ENCODE results near the gene PCYT1A. TPM values are rescaled to one million over a fixed set of nuclear protein-coding genes. Genes with fewer than 3 reads are reported as not detected.
"Not testable (repeated sequence)": the region's sequence is repeated elsewhere in the genome, so short reads cannot be mapped to it uniquely, and the experiment has no call there.

PCYT1A gene
- total RNA-seq, 1 experiment from 2014 or later, result 63.7 TPM

GRCh38 chr3:196208942-196209695 lies 78.4 kb downstream of the PCYT1A start:
- H3K36me3 ChIP-seq, result no peaks in the 10 kb centered on the region
- H3K4me3 ChIP-seq, result no peak overlapping the region
- DNase-seq (ENCODE audit: low read depth in 1 of 2, low spot score in 2 of 2), result no peak
- H3K27ac ChIP-seq, result no peak overlapping the region
- no peaks in the 10 kb centered on the region for H3K4me1 ChIP-seq (replicated peaks)
- no peaks in the 10 kb centered on the region for H3K9me3 ChIP-seq (replicated peaks)
- no peaks in the 10 kb centered on the region for H3K27me3 ChIP-seq (replicated peaks)

DNA sequence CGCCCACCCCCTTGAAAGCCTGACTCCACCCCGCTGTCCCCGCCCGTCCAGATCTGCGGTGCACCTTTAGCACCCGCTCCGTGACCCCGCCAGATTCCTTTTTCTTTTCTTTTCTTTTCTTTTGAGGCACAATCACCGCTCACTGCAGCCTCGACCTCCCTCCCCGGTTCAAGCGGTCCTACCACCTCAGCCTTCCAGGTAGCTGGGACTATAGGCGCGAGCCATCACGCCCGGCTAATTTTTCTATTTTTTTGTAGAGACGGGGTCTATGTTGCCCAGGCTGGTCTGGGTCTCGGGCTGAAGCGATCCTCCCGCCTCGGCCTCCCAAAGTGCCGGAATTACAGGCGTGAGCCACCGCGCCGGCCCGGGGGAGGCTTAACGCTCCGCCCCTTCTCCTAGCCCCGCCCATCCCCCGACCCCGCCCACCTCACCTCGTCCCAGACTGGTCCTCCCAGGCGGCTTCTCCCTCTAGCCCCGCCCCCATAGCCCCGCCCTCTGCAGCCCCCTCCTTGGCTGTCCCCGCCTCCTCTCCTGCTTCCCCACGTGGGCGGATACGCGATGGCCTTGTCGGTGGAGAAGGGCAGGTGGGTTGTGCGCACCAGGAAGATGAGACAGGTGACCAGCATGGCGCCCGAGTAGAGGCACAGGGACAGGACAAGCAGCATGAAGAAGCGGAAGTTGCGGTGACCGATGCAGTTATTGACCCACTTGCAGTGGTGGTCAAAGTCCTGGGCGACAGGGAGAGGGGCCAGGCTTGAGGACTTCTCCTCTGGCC lies 79.5 kb downstream of the PCYT1A start:
- no peaks in the 10 kb centered on the region for H3K36me3 ChIP-seq
- no peak overlapping the region for H3K27ac ChIP-seq
- DNase-seq (ENCODE audit: low read depth in 1 of 2, low spot score in 2 of 2), result no peak
- H3K27me3 ChIP-seq (replicated peaks), result no peaks in the 10 kb centered on the region
- no peaks in the 10 kb centered on the region for H3K4me1 ChIP-seq (replicated peaks)
- H3K9me3 ChIP-seq (replicated peaks), result no peaks in the 10 kb centered on the region
- no peak overlapping the region for H3K4me3 ChIP-seq

DNA sequence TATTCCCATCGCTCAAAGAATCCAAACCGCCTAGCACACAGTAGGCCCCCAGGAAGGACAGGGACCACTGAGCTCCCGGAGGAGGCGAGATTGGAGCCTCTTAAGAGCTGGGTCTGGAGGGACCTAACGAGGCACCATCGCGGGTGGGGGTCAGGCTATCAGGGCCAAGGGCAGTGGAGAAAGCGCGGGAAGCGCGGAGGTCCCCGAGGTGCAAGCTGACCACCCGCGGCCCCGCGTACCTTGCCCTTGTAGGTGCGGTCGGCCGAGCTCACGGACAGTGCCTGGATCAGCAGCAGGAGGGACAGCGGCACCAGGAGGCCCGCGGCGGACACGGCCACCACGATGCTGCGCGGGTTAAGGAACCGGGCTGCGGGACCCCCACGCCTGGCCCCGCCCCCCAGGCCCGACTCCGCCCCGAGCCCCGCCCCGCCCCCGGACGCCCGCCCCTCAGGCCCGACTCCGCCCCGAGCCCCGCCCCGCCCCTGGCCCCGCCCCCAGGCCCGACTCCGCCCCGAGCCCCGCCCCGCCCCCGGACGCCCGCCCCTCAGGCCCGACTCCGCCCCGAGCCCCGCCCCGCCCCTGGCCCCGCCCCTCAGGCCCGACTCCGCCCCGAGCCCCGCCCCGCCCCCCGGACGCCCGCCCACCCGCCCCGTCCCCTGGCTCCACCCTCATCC lies 80.2 kb downstream of the PCYT1A start:
- Histone ChIP-seq H3K4me3 (no peak overlapping the region), H3K27me3 (replicated peaks) (no peaks in the 10 kb centered on the region), H3K9me3 (replicated peaks) (no peaks in the 10 kb centered on the region), H3K27ac (no peak overlapping the region), H3K36me3 (no peaks in the 10 kb centered on the region), H3K4me1 (replicated peaks) (no peaks in the 10 kb centered on the region)
- no peak for DNase-seq (ENCODE audit: low read depth in 1 of 2, low spot score in 2 of 2)

- H3K4me1 ChIP-seq (replicated peaks); H3K4me3 ChIP-seq; H3K36me3 ChIP-seq; H3K27me3 ChIP-seq (replicated peaks); H3K9me3 ChIP-seq (replicated peaks); DNase-seq (ENCODE audit: low read depth in 1 of 2, low spot score in 2 of 2); H3K27ac ChIP-seq: not testable (repeated sequence)
Measured at GRCh38 chr3:196205442-196206205, 81.9 kb downstream of the PCYT1A start.

- no peak for DNase-seq (ENCODE audit: low read depth in 1 of 2, low spot score in 2 of 2)
- H3K4me3 ChIP-seq, result no peak overlapping the region
- H3K27ac ChIP-seq, result no peak overlapping the region
- no peaks in the 10 kb centered on the region for H3K4me1 ChIP-seq (replicated peaks)
- no peaks in the 10 kb centered on the region for H3K36me3 ChIP-seq
- no peaks in the 10 kb centered on the region for H3K27me3 ChIP-seq (replicated peaks)
- no peaks in the 10 kb centered on the region for H3K9me3 ChIP-seq (replicated peaks)
Measured at GRCh38 chr3:196203846-196204245, 83.7 kb downstream of the PCYT1A start.

DNA sequence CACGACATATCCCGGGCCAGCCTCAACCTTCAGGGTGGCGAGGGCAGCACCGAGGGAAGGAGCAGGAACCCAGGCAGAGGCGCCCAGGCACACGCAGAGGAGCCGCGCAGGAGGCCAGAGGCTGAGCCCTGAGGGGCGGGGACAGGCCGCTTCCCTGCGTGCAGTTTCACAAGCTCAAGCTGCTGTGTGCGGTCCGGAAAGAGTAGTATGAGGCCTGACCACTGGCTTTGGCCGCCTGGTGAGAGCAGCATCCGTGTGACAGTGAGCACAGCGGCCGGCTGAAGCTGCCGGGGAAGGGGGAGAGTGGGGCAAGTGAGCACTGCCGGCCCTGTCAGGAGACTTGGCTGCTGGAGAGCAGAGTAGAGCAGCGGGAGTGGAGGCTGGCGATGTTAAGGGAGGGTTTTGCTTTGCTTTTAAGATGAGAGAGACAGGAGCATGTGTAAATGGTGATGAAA lies 85.0 kb downstream of the PCYT1A start:
- Histone ChIP-seq H3K9me3 (replicated peaks) (no peaks in the 10 kb centered on the region), H3K4me3 (no peak overlapping the region), H3K27ac (no peak overlapping the region), H3K36me3 (no peaks in the 10 kb centered on the region), H3K4me1 (replicated peaks) (no peaks in the 10 kb centered on the region), H3K27me3 (replicated peaks) (no peaks in the 10 kb centered on the region)
- DNase-seq (ENCODE audit: low read depth in 1 of 2, low spot score in 2 of 2), result no peak

DNA sequence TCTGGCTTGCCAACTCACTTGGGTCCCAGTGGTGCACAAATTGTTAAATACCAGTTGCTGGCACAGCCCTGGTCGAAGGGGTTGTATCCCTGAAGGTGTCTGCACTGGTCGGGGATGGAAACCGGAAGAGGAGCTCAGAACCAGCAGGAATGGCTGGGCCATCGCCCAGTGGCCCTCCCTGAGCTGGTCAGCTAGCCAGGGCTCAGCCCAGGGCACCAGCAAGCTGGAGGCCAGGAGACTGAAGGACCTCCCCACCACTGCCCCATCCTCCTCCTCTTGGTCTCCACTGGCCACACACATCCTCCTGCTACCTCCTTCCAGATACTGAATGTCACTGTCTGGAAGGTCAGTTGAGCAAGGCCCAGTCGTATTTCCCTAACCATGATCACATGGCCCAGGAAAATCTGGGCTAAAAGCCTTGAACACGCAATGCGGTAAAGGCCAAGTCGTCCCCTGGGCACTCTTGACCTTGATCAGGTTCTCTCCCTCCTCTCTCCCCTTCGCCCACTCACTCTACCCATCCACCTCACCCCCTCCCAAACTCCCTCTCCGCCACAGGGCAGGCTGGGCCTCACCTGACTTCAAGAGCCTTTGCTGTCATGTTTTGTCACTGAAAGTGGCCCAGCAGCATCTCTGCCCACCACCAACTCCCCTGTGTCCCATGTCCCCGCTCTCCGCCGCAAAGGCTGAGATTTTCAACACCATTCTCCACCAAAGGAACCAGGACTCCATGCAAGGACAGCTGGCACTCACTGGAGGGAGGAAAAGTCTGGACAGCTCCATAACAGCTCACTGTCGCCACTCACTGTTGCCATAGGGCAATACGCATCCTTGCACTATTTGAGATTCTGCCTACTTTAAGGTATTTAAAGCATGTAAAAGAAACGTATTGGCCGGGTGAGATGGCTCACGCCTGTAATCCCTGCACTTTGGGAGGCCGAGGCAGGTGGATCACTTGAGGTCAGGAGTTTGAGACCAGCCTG lies 88.5 kb downstream of the PCYT1A start:
- no peaks in the 10 kb centered on the region for H3K9me3 ChIP-seq (replicated peaks)
- DNase-seq (ENCODE audit: low read depth in 1 of 2, low spot score in 2 of 2), result no peak
- no peak overlapping the region for H3K27ac ChIP-seq
- H3K36me3 ChIP-seq, result no peaks in the 10 kb centered on the region
- no peaks in the 10 kb centered on the region for H3K4me1 ChIP-seq (replicated peaks)
- no peak overlapping the region for H3K4me3 ChIP-seq
- no peaks in the 10 kb centered on the region for H3K27me3 ChIP-seq (replicated peaks)

GRCh38 chr3:196198081-196198675 lies 89.3 kb downstream of the PCYT1A start:
- no peak overlapping the region for H3K4me3 ChIP-seq
- no peaks in the 10 kb centered on the region for H3K4me1 ChIP-seq (replicated peaks)
- H3K9me3 ChIP-seq (replicated peaks), result no peaks in the 10 kb centered on the region
- DNase-seq (ENCODE audit: low read depth in 1 of 2, low spot score in 2 of 2), result no peak
- H3K27me3 ChIP-seq (replicated peaks), result no peaks in the 10 kb centered on the region
- H3K36me3 ChIP-seq, result no peaks in the 10 kb centered on the region
- no peak overlapping the region for H3K27ac ChIP-seq

- no peak for DNase-seq (ENCODE audit: low read depth in 1 of 2, low spot score in 2 of 2)
- no peak overlapping the region for H3K4me3 ChIP-seq
- H3K9me3 ChIP-seq (replicated peaks), result no peaks in the 10 kb centered on the region
- H3K27me3 ChIP-seq (replicated peaks), result no peaks in the 10 kb centered on the region
- H3K4me1 ChIP-seq (replicated peaks), result no peaks in the 10 kb centered on the region
- no peaks in the 10 kb centered on the region for H3K36me3 ChIP-seq
- H3K27ac ChIP-seq, result no peak overlapping the region
Measured at GRCh38 chr3:196197524-196197923, 90.0 kb downstream of the PCYT1A start.

GRCh38 chr3:196195664-196196265 lies 91.8 kb downstream of the PCYT1A start:
- no peaks in the 10 kb centered on the region for H3K9me3 ChIP-seq (replicated peaks)
- no peak overlapping the region for H3K4me3 ChIP-seq
- no peak overlapping the region for H3K27ac ChIP-seq
- H3K27me3 ChIP-seq (replicated peaks), result no peaks in the 10 kb centered on the region
- no peak for DNase-seq (ENCODE audit: low read depth in 1 of 2, low spot score in 2 of 2)
- H3K36me3 ChIP-seq, result no peaks in the 10 kb centered on the region
- no peaks in the 10 kb centered on the region for H3K4me1 ChIP-seq (replicated peaks)

DNA sequence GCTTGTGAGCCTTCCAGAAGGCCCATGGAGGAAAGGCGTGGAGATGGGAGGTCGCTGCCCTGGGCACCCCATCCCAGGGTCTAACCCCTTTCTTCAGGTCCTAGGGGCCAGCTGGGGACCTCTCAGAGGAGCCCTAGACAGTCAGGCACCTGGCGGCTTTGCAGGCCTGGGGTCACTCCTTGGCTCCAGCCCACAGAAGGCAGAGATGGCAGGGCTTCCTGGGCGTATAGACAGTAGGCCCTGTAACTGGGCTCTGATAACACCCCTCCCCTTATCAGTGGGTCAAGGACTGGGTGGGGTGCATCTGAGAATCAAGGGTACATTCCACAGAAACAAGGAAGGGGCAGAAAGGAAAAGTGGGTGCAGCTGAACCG lies 93.0 kb downstream of the PCYT1A start:
- Histone ChIP-seq H3K27me3 (replicated peaks) (no peaks in the 10 kb centered on the region), H3K27ac (no peak overlapping the region), H3K36me3 (no peaks in the 10 kb centered on the region), H3K9me3 (replicated peaks) (no peaks in the 10 kb centered on the region), H3K4me1 (replicated peaks) (no peaks in the 10 kb centered on the region), H3K4me3 (no peak overlapping the region)
- DNase-seq (ENCODE audit: low read depth in 1 of 2, low spot score in 2 of 2), result no peak

Measured in SJSA1 (cell line).